GM12878 (cell line): ENCODE measurements around the gene SPOP. TPM values are rescaled to one million over a fixed set of nuclear protein-coding genes. Genes with fewer than 3 reads are reported as not detected.

ENCODE experiments used
- ETV6 ChIP-seq, 2 experiments: fragments of 450-650 bp in 1 of 2; IDR thresholded peaks in 1 of 2; conservative IDR thresholded peaks in 1 of 2; 2 replicates each; pipeline ENCODE4 v1.6.1; 2014; ENCODE audit warnings: antibody characterized with exemption in 1 of 2, borderline replicate concordance in 1 of 2, low read depth in 1 of 2, mild to moderate bottlenecking in 1 of 2, moderate library complexity in 1 of 2
- IKZF2 ChIP-seq, 2 experiments: fragments of 450-650 bp; IDR thresholded peaks; 2 replicates each; pipeline ENCODE4 v1.6.1; 2017; ENCODE audit warnings: mild to moderate bottlenecking in 2 of 2, moderate library complexity in 2 of 2
- LARP7 ChIP-seq: fragments of 450-650 bp; IDR thresholded peaks from 2 replicates; pipeline ENCODE4 v1.6.1; 2017; ENCODE audit warnings: mild to moderate bottlenecking
- MEF2B ChIP-seq: fragments of 450-650 bp; IDR thresholded peaks from 2 replicates; pipeline ENCODE4 v1.6.1; 2018; ENCODE audit warnings: mild to moderate bottlenecking, moderate library complexity; ENCODE audit not compliant: partially characterized antibody, poor library complexity, severe bottlenecking
- MTA2 ChIP-seq: fragments of 450-650 bp; IDR thresholded peaks from 2 replicates; pipeline ENCODE4 v1.6.1; 2016; ENCODE audit warnings: low read depth, mild to moderate bottlenecking, moderate library complexity
- MYC ChIP-seq: IDR thresholded peaks from 2 replicates; pipeline ENCODE4 v1.6.1; 2011; ENCODE audit warnings: mild to moderate bottlenecking, low read length, moderate library complexity, inconsistent platforms; ENCODE audit not compliant: insufficient read depth, insufficient replicate concordance, insufficient read length, severe bottlenecking
- NFIC ChIP-seq: IDR thresholded peaks from 2 replicates; pipeline ENCODE4 v1.6.1; 2012; ENCODE audit warnings: low read depth, mild to moderate bottlenecking, inconsistent platforms, low read length, moderate library complexity
- RCOR1 ChIP-seq: conservative IDR thresholded peaks from 2 replicates; pipeline ENCODE4 v1.6.1; 2012; ENCODE audit warnings: low read depth, low read length, improper control_type of control experiment
- SMARCA5 ChIP-seq: fragments of 450-650 bp; IDR thresholded peaks from 2 replicates; pipeline ENCODE4 v1.6.1; 2017; ENCODE audit warnings: mild to moderate bottlenecking
- SPI1 ChIP-seq: IDR thresholded peaks from 2 replicates; pipeline ENCODE4 v1.6.1; 2011; ENCODE audit warnings: low read depth, mild to moderate bottlenecking, low read length, moderate library complexity, borderline replicate concordance; ENCODE audit not compliant: insufficient read depth
- SREBF1 ChIP-seq: IDR thresholded peaks from 2 replicates; pipeline ENCODE4 v1.6.1; 2012; ENCODE audit warnings: mild to moderate bottlenecking, low read length
- ZNF207 ChIP-seq: fragments of 450-650 bp; IDR thresholded peaks from 2 replicates; pipeline ENCODE4 v1.6.1; 2014; ENCODE audit warnings: antibody characterized with exemption, mild to moderate bottlenecking, borderline replicate concordance
- ZNF622 ChIP-seq: fragments of 450-650 bp; IDR thresholded peaks from 2 replicates; pipeline ENCODE4 v1.6.1; 2017; ENCODE audit warnings: mild to moderate bottlenecking, inconsistent platforms
- polyA plus RNA-seq, 11 experiments: library from polyadenylated mRNA; depleted of rRNA in 4 of 11; unstranded in 6 of 11; stranded (reverse) in 5 of 11; fragments of >200 nt; fragmentation: Nextera tagmentation in 4 of 11; fragmentation: Illumina TruSeq in 1 of 11; extraction: Ambion mirVana in 4 of 11; extraction: Trizol in 1 of 11; gene quantifications; 1 replicate in 1 of 11; 2 replicates in 10 of 11; pipeline versions ENCODE4 v1.2.1 to v1.2.3, GENCODE V29; 2011 to 2016; ENCODE audit warnings: inconsistent platforms in 2 of 11, missing spikeins in 2 of 11, low read depth in 1 of 11
- total RNA-seq, 4 experiments: library from RNA; depleted of rRNA in 3 of 4; stranded (reverse); fragments of >200 nt in 3 of 4; fragmentation: Illumina TruSeq in 1 of 4; extraction: Trizol in 1 of 4; gene quantifications; 2 replicates each; pipeline versions ENCODE4 v1.2.1 to v1.2.3, GENCODE V29; 2013 to 2021
- TF ChIP-seq, protein P1 (sequence below): fragments of 150-350 bp; IDR thresholded peaks from 2 replicates; pipeline ENCODE4 v1.6.1; 2016; ENCODE audit warnings: low read depth, low read length
- TF ChIP-seq, protein P2 (sequence below): IDR thresholded peaks from 2 replicates; pipeline ENCODE4 v1.6.1; 2012; ENCODE audit warnings: low read depth, low read length, improper control_type of control experiment
- TF ChIP-seq, protein P3 (sequence below): fragments of 450-650 bp; IDR thresholded peaks from 2 replicates; pipeline ENCODE4 v1.6.1; 2016; ENCODE audit warnings: mild to moderate bottlenecking, moderate library complexity, borderline replicate concordance
- TF ChIP-seq, protein P4 (sequence below): fragments of 450-650 bp; IDR thresholded peaks from 2 replicates; pipeline ENCODE4 v1.6.1; 2017; ENCODE audit warnings: mild to moderate bottlenecking, low read depth, inconsistent platforms; ENCODE audit not compliant: poor library complexity, severe bottlenecking
- TF ChIP-seq, protein P5 (sequence below): fragments of 450-650 bp; IDR thresholded peaks from 2 replicates; pipeline ENCODE4 v1.6.1; 2014; ENCODE audit warnings: mild to moderate bottlenecking

SPOP gene
- total and polyA plus RNA-seq, 10 of the 15 experiments (the other 5 are each of a cell fraction or from before 2014, with no cell fraction given), result 35.1 to 80.4 (median 44.7) TPM

DNA sequence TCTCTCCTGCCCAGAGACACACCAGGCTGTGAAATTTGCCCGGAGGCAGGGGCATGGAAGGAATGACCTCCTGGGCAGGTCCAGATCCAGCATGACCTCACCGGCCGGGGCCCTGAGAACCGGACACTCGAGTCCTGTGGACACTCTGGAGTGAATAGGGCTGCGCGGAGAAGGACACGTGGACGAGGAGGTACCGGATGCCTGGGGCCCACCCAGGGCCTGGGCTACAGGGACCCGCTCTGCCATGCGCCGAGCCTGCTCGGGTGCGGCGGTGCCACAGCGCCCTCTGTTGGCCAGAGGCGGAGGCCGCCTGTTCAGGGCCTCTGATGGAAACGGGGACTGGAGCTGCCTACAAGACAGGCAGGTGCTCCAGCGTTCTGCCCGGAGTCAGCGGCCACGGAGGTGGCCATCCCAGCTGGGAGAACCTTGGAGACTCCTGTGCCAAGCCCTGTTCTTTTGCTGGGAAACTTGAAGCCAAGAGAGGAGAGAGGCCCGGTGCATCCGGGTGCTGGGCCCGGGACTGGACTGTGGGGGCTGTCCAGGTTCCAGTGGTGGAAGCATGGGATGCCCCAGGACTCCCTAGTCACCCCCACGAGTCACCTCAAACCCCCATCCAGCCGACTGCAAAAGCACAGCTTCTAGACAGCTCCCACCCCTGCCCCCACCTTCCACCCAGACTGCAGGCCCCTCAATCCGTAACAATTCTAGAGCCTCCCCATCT is 121.5 kb downstream of the SPOP start (continued):
- no peak for TF ChIP-seq SPI1
- TF ChIP-seq MEF2B, result no peak
- no peak for TF ChIP-seq RCOR1
- peak; percentile 74; the same call in 1 of the 2 replicates for TF ChIP-seq SMARCA5
- no peak for TF ChIP-seq SREBF1
- TF ChIP-seq MYC, result no peak
- TF ChIP-seq MTA2, result no peak
- no peak for TF ChIP-seq ZNF622
- TF ChIP-seq, protein P1, sequence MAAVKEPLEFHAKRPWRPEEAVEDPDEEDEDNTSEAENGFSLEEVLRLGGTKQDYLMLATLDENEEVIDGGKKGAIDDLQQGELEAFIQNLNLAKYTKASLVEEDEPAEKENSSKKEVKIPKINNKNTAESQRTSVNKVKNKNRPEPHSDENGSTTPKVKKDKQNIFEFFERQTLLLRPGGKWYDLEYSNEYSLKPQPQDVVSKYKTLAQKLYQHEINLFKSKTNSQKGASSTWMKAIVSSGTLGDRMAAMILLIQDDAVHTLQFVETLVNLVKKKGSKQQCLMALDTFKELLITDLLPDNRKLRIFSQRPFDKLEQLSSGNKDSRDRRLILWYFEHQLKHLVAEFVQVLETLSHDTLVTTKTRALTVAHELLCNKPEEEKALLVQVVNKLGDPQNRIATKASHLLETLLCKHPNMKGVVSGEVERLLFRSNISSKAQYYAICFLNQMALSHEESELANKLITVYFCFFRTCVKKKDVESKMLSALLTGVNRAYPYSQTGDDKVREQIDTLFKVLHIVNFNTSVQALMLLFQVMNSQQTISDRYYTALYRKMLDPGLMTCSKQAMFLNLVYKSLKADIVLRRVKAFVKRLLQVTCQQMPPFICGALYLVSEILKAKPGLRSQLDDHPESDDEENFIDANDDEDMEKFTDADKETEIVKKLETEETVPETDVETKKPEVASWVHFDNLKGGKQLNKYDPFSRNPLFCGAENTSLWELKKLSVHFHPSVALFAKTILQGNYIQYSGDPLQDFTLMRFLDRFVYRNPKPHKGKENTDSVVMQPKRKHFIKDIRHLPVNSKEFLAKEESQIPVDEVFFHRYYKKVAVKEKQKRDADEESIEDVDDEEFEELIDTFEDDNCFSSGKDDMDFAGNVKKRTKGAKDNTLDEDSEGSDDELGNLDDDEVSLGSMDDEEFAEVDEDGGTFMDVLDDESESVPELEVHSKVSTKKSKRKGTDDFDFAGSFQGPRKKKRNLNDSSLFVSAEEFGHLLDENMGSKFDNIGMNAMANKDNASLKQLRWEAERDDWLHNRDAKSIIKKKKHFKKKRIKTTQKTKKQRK, result no peak
- TF ChIP-seq, protein P2, sequence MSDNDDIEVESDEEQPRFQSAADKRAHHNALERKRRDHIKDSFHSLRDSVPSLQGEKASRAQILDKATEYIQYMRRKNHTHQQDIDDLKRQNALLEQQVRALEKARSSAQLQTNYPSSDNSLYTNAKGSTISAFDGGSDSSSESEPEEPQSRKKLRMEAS, result no peak
- no peak for TF ChIP-seq IKZF2 (IDR thresholded peaks at IDR 0.05)
- TF ChIP-seq, protein P3, sequence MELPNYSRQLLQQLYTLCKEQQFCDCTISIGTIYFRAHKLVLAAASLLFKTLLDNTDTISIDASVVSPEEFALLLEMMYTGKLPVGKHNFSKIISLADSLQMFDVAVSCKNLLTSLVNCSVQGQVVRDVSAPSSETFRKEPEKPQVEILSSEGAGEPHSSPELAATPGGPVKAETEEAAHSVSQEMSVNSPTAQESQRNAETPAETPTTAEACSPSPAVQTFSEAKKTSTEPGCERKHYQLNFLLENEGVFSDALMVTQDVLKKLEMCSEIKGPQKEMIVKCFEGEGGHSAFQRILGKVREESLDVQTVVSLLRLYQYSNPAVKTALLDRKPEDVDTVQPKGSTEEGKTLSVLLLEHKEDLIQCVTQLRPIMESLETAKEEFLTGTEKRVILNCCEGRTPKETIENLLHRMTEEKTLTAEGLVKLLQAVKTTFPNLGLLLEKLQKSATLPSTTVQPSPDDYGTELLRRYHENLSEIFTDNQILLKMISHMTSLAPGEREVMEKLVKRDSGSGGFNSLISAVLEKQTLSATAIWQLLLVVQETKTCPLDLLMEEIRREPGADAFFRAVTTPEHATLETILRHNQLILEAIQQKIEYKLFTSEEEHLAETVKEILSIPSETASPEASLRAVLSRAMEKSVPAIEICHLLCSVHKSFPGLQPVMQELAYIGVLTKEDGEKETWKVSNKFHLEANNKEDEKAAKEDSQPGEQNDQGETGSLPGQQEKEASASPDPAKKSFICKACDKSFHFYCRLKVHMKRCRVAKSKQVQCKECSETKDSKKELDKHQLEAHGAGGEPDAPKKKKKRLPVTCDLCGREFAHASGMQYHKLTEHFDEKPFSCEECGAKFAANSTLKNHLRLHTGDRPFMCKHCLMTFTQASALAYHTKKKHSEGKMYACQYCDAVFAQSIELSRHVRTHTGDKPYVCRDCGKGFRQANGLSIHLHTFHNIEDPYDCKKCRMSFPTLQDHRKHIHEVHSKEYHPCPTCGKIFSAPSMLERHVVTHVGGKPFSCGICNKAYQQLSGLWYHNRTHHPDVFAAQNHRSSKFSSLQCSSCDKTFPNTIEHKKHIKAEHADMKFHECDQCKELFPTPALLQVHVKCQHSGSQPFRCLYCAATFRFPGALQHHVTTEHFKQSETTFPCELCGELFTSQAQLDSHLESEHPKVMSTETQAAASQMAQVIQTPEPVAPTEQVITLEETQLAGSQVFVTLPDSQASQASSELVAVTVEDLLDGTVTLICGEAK, result no peak
- TF ChIP-seq, protein P4, sequence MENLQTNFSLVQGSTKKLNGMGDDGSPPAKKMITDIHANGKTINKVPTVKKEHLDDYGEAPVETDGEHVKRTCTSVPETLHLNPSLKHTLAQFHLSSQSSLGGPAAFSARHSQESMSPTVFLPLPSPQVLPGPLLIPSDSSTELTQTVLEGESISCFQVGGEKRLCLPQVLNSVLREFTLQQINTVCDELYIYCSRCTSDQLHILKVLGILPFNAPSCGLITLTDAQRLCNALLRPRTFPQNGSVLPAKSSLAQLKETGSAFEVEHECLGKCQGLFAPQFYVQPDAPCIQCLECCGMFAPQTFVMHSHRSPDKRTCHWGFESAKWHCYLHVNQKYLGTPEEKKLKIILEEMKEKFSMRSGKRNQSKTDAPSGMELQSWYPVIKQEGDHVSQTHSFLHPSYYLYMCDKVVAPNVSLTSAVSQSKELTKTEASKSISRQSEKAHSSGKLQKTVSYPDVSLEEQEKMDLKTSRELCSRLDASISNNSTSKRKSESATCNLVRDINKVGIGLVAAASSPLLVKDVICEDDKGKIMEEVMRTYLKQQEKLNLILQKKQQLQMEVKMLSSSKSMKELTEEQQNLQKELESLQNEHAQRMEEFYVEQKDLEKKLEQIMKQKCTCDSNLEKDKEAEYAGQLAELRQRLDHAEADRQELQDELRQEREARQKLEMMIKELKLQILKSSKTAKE, result no peak
- TF ChIP-seq ZNF207, result no peak
- TF ChIP-seq LARP7, result 0 out of 2 replicates have a peak, but pooled peaks have one; percentile 69
- TF ChIP-seq, protein P5, sequence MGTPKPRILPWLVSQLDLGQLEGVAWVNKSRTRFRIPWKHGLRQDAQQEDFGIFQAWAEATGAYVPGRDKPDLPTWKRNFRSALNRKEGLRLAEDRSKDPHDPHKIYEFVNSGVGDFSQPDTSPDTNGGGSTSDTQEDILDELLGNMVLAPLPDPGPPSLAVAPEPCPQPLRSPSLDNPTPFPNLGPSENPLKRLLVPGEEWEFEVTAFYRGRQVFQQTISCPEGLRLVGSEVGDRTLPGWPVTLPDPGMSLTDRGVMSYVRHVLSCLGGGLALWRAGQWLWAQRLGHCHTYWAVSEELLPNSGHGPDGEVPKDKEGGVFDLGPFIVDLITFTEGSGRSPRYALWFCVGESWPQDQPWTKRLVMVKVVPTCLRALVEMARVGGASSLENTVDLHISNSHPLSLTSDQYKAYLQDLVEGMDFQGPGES, result no peak
- no peak for TF ChIP-seq NFIC
- no peak for TF ChIP-seq ETV6 (conservative IDR thresholded peaks at IDR 0.05 in 1 of 2, IDR thresholded peaks at IDR 0.05 in 1 of 2; ENCODE audit: borderline replicate concordance in 1 of 2, low read depth in 1 of 2)
